ENCODE measurements around the gene ITGBL1.

- no peak for TF ChIP-seq CTCF (IDR thresholded peaks at IDR 0.05; ENCODE audit: low read length)
- no peak for TF ChIP-seq EZH2phosphoT487 (IDR thresholded peaks at IDR 0.05; ENCODE audit: low read length)
Observed at GRCh38 chr13:101408992-101409656, 43.4 kb upstream of the ITGBL1 start.

Measured in MM.1S (cell line).